HepG2 (cell line): ENCODE data around the gene CEBPE. TPM values are rescaled to one million over a fixed set of nuclear protein-coding genes. Genes with fewer than 3 reads are reported as not detected.

Experiments used
- ATAC-seq: fragments of 200-7000 bp; cut with Tn5 transposase; 3 replicates; pipeline ENCODE4 v1.9.1; 2020; ENCODE audit warnings: mild to moderate bottlenecking, moderate library complexity
- BruUV-seq: library from RNA; stranded (reverse); fragments of 400-500 nt; replicated peaks from 2 replicates; lab custom pipeline; 2021; lab: Mats Ljungman, UMichigan
- CTCF ChIA-PET: fragments of 300-600 bp; formaldehyde crosslinking; extraction: SDS; loops from one replicate; lab custom pipeline; 2021; ENCODE audit warnings: low total read pairs, inconsistent platforms, low intra/inter-chr PET ratio; lab: Yijun Ruan, JAX
- POLR2A ChIA-PET: fragments of 350-600 bp; sonication (Branson Sonifier 250); formaldehyde crosslinking; loops from one replicate; lab custom pipeline; 2020; ENCODE audit warnings: antibody characterized with exemption, inconsistent platforms; lab: Yijun Ruan, JAX
- DNase-seq: peaks from one replicate; pipeline ENCODE4 v3.0.0-alpha.2; 2015; ENCODE audit warnings: low spot score
- FAIRE-seq: peaks from 3 replicates; lab custom pipeline; 2011; peaks lifted over from hg19 to GRCh38; lab: Jason Lieb, UNC
- H2AFZ ChIP-seq: one replicate; pipeline ENCODE4 v1.6.1; 2011; ENCODE audit warnings: low read length, inconsistent platforms
- H3K27ac ChIP-seq: fragments of 300-600 bp; 3 replicates; pipeline ENCODE4 v1.8.0; 2011; ENCODE audit warnings: mixed run types, mild to moderate bottlenecking, mixed read lengths, low read length, inconsistent platforms; ENCODE audit not compliant: insufficient read depth; ENCODE audit errors: extremely low read length
- H3K27me3 ChIP-seq, 2 experiments: fragments of 200-600 bp in 1 of 2; 2 replicates in 1 of 2; 3 replicates in 1 of 2; pipeline versions ENCODE4 v1.6.0 to v1.8.0; 2011; ENCODE audit warnings: low read length in 2 of 2, mild to moderate bottlenecking in 2 of 2, moderate library complexity in 2 of 2, inconsistent platforms in 1 of 2; ENCODE audit not compliant: insufficient read depth in 2 of 2, control insufficient read depth in 1 of 2
- H3K36me3 ChIP-seq, 2 experiments: fragments of 200-600 bp in 1 of 2; replicated peaks in 1 of 2; 2 replicates in 1 of 2; 3 replicates in 1 of 2; pipeline versions ENCODE4 v1.5.1 to v1.8.0; 2011; ENCODE audit warnings: low read length in 2 of 2, inconsistent platforms in 1 of 2; ENCODE audit not compliant: insufficient read depth in 2 of 2, control insufficient read depth in 1 of 2
- H3K4me1 ChIP-seq: 2 replicates; pipeline ENCODE4 v1.5.1; 2012; ENCODE audit warnings: low read length, inconsistent platforms; ENCODE audit not compliant: insufficient read depth
- H3K4me2 ChIP-seq: 2 replicates; pipeline ENCODE4 v1.6.0; 2011; ENCODE audit warnings: low read depth, low read length, inconsistent platforms
- H3K4me3 ChIP-seq, 3 experiments: fragments of 200-600 bp in 1 of 3; sonication (generic), shearing (Covaris generic) in 1 of 3; replicated peaks in 1 of 3; 2 replicates each; pipeline ENCODE4 v1.5.1; 2011 to 2016; ENCODE audit warnings: low read length in 3 of 3, inconsistent platforms in 2 of 3, low read depth in 2 of 3, mild to moderate bottlenecking in 2 of 3, control low read depth in 1 of 3, mixed read lengths in 1 of 3; ENCODE audit not compliant: insufficient read depth in 1 of 3
- H3K79me2 ChIP-seq: one replicate; pipeline ENCODE4 v1.6.1; 2011; ENCODE audit warnings: low read length, inconsistent platforms; ENCODE audit not compliant: insufficient read depth
- H3K9ac ChIP-seq: 2 replicates; pipeline ENCODE4 v1.6.0; 2011; ENCODE audit warnings: mild to moderate bottlenecking, low read depth, low read length, inconsistent platforms; ENCODE audit not compliant: insufficient read depth
- H3K9me3 ChIP-seq: 2 replicates; pipeline ENCODE4 v1.5.1; 2012; ENCODE audit warnings: mild to moderate bottlenecking, low read length
- H4K20me1 ChIP-seq: 2 replicates; pipeline ENCODE4 v1.6.0; 2011; ENCODE audit warnings: inconsistent platforms, mild to moderate bottlenecking, low read length, moderate library complexity; ENCODE audit not compliant: insufficient read depth
- CCAR2 ChIP-seq: fragments of 200-400 bp; formaldehyde crosslinking; optimal IDR thresholded peaks from 2 replicates; pipeline ENCODE3; 2018; ENCODE audit warnings: low read depth, mild to moderate bottlenecking, low read length, moderate library complexity
- KLF6 ChIP-seq: IDR thresholded peaks from 2 replicates; pipeline ENCODE4 v1.8.0; 2016; ENCODE audit warnings: missing biosample characterization, missing genetic modification reagents
- MED8 ChIP-seq: sonication (generic); formaldehyde crosslinking; IDR thresholded peaks from 2 replicates; pipeline ENCODE4 v1.8.1; 2023; ENCODE audit warnings: mild to moderate bottlenecking, missing genetic modification reagents; ENCODE audit not compliant: insufficient replicate concordance
- NFYB ChIP-seq: sonication (generic); formaldehyde crosslinking; IDR thresholded peaks from 2 replicates; pipeline ENCODE4 v1.4.0; 2020; ENCODE audit warnings: missing genetic modification reagents
- NR1H2 ChIP-seq: sonication (generic); formaldehyde crosslinking; IDR thresholded peaks from 2 replicates; pipeline ENCODE4 v1.8.1; 2022; ENCODE audit warnings: low read depth, missing genetic modification reagents, borderline replicate concordance
- ZBTB42 ChIP-seq: sonication (generic); formaldehyde crosslinking; IDR thresholded peaks from 2 replicates; pipeline ENCODE4 v1.5.0; 2020; ENCODE audit warnings: mild to moderate bottlenecking, missing genetic modification reagents
- ZBTB7B ChIP-seq: sonication (generic); formaldehyde crosslinking; IDR thresholded peaks from 2 replicates; pipeline ENCODE4 v1.4.0; 2020; ENCODE audit warnings: missing genetic modification reagents
- ZNF556 ChIP-seq: sonication (generic); formaldehyde crosslinking; IDR thresholded peaks from 2 replicates; pipeline ENCODE4 v1.4.0; 2020; ENCODE audit warnings: mild to moderate bottlenecking, missing genetic modification reagents, borderline replicate concordance
- ZNF773 ChIP-seq: sonication (generic); formaldehyde crosslinking; IDR thresholded peaks from 2 replicates; pipeline ENCODE4 v1.4.0; 2020; ENCODE audit warnings: missing genetic modification reagents, borderline replicate concordance
- WGBS: methylation state at CpG from one replicate; pipeline ENCODE4 v1.1.6; 2017; ENCODE audit warnings: low lambda C conversion rate; 5-methylcytosine and 5-hydroxymethylcytosine counted together
- in situ Hi-C: cut with HindIII; loops from 2 replicates; pipeline ENCODE4 v1.10.0; 2017; ENCODE audit warnings: low pct_unique_long_range_greater_than_20kb; ENCODE audit not compliant: extremely low pct_ligation_motif_present
- intact Hi-C: fragments of 100-400 bp; cut with micrococcal nuclease; formaldehyde crosslinking; loops from one replicate; pipeline ENCODE4 v1.10.0; 2022; ENCODE audit not compliant: unreplicated experiment
- polyA plus RNA-seq, 8 experiments: library from polyadenylated mRNA; depleted of rRNA in 3 of 8; stranded (reverse) in 7 of 8; unstranded in 1 of 8; fragments of >200 nt; fragmentation: Illumina TruSeq in 4 of 8; extraction: Trizol in 4 of 8; gene quantifications; 2 replicates each; pipeline versions ENCODE4 v1.2.1 to v1.2.3, GENCODE V29; 2011 to 2016; ENCODE audit warnings: low read depth in 4 of 8, missing spikeins in 1 of 8, mixed read lengths in 1 of 8; ENCODE audit not compliant: insufficient read depth in 1 of 8
- total RNA-seq, 5 experiments: library from RNA; depleted of rRNA; stranded (reverse); fragments of >200 nt; fragmentation: Illumina TruSeq; extraction: Trizol; gene quantifications; 2 replicates each; pipeline ENCODE4 v1.2.3, GENCODE V29; 2016; ENCODE audit warnings: low read depth in 1 of 5
- TF ChIP-seq, protein P1 (sequence below): fragments of 450-650 bp; IDR thresholded peaks from 2 replicates; pipeline ENCODE4 v1.6.1; 2016
- TF ChIP-seq, protein P2 (sequence below): sonication (generic); formaldehyde crosslinking; conservative IDR thresholded peaks from 2 replicates; pipeline ENCODE4 v1.8.0; 2022; ENCODE audit warnings: missing genetic modification reagents

CEBPE gene
- total and polyA plus RNA-seq, 2 of the 13 experiments (the other 11 are each of a cell fraction or from before 2014, with no cell fraction given): 0.09 to 0.11 TPM

DNA sequence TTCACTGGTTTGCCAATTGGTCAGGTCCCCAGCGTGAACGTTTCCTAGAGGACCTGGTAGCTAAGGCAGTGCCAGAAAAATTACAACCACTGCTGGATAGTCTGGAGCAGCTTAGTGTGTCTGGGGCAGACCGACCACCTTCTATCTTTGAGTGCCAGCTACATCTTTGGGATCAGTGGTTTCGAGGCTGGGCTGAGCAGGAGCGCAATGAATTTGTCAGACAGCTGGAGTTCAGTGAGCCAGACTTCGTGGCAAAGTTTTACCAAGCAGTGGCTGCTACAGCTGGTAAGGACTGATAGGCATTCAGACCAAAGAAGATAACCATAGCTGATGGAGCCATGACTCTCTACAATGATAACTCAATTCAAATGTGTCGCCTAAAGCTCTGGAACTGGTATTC is 21.3 kb downstream of the CEBPE start:
- H3K79me2 ChIP-seq: peaks cover 49% of the 10 kb centered on the region
- TF ChIP-seq, protein P1, sequence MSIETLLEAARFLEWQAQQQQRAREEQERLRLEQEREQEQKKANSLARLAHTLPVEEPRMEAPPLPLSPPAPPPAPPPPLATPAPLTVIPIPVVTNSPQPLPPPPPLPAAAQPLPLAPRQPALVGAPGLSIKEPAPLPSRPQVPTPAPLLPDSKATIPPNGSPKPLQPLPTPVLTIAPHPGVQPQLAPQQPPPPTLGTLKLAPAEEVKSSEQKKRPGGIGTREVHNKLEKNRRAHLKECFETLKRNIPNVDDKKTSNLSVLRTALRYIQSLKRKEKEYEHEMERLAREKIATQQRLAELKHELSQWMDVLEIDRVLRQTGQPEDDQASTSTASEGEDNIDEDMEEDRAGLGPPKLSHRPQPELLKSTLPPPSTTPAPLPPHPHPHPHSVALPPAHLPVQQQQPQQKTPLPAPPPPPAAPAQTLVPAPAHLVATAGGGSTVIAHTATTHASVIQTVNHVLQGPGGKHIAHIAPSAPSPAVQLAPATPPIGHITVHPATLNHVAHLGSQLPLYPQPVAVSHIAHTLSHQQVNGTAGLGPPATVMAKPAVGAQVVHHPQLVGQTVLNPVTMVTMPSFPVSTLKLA: no peak
- 0 out of 2 replicates have a peak, but pooled peaks have one; percentile 21 for TF ChIP-seq NR1H2 (CRISPR knock-in tag)
- ChIA-PET CTCF (no interaction called here), POLR2A (interaction anchor here (0.8 to 1.5 kb wide), 5 partner anchors 16 to 91 kb away, joined by 3 to 4 read pairs (median 3); no protein-coding TSS in a partner anchor)
- BruUV-seq: no TSS peak
- no peak for DNase-seq
- H3K9me3 ChIP-seq: no peaks in the 10 kb centered on the region
- in situ Hi-C loops: no loop called here
- intact Hi-C loops: loop anchor here (10.0 kb wide), 1 partner anchor 1017 kb away; the partner anchor contains the start of genes DCAF11 and NRL
- no peak overlapping the region for H3K4me3 ChIP-seq
- FAIRE-seq: no peak
- no peak overlapping the region for H3K9ac ChIP-seq
- no peak overlapping the region for H3K27ac ChIP-seq
- WGBS: 93% methylated on average over 7 of the region's 7 CpGs
- peak overlapping the region; percentile 7; the same call in 1 of the 2 replicates for H3K4me2 ChIP-seq
- H3K4me1 ChIP-seq: peaks cover 28% of the 10 kb centered on the region
- H4K20me1 ChIP-seq: peaks cover 18% of the 10 kb centered on the region
- H3K27me3 ChIP-seq: peaks cover 6 to 18% of the 10 kb centered on the region in 2 experiments; a peak in 3 of 5 replicates
- peaks cover 14 to 32% of the 10 kb centered on the region in 2 experiments for H3K36me3 ChIP-seq
- ATAC-seq: no peak
- no peak overlapping the region for H2AFZ ChIP-seq

DNA sequence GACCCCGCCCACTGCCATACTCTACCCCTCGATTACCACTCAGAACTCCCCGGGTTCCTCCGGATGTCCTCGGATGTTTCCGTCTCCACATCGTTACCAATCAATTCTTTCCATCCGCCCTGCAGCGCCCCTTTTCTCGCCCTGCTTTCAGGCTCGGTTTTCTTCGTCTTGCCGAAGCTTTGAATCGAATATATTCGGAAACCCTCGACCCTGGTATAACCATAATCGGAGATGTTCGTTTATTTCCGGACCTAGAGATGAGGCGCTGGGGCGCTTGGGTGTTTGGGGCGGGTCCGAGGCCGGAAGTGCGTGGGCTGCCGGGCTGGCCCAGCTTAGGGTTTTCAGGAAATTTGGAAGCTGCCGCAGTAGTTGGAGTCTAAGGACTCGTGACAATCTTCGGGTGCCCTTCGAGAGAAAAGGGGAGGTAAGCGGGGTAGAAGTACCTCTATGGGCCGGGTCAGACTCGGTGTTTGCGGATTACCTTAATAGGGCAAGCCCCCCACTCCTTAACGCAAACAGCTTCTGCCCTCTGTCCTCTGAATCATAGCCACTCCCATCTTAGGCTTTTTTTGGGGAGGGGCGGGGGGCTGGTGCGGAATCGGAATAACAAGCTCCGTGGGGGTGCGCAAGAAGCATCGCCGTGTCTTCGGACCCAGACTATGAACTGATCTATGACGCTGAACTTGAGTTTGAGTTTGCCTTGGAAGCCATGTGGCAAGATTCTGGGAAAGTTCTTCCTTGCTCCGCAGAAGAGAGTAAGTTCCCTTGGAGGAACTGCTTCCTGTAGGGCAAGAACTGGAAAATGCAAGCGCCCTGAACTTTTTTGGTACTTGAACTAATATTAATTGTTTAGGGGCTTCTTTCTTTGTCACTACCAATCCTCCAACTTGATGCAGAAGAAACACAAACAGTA is 23.6 kb downstream of the CEBPE start, which contains the start of gene C14orf119:
Gene C14orf119, plus strand, starts transcription at position 310 of the 913 bp plus-strand sequence. CDS start 2,154 bp downstream, outside the sequence.
- peak; percentile 92 for ATAC-seq
- CTCF ChIA-PET: interaction anchor here (1.9 to 3.0 kb wide), 3 partner anchors 18 to 27 kb away, joined by 7 to 20 read pairs (median 7); no protein-coding TSS in a partner anchor
- TSS peak; percentile 81 for BruUV-seq
- H3K4me1 ChIP-seq: peaks cover 37% of the 10 kb centered on the region
- peaks cover 26% of the 10 kb centered on the region for H4K20me1 ChIP-seq
- no peaks in the 10 kb centered on the region; a peak in 1 of 5 replicates for H3K27me3 ChIP-seq
- peak within 1 kb of the TSS; percentile 96 for H3K9ac ChIP-seq
- peak within 1 kb of the TSS; percentile 71 to 96 (median 95) for H3K4me3 ChIP-seq
- FAIRE-seq: peak; percentile 97
- peak within 1 kb of the TSS; percentile 83 for H3K4me2 ChIP-seq
- H3K27ac ChIP-seq: peak within 1 kb of the TSS; percentile 89
- H3K9me3 ChIP-seq: no peaks in the 10 kb centered on the region
- H3K79me2 ChIP-seq: peaks cover 69% of the 10 kb centered on the region
- WGBS: under 1% methylated on average over 46 of the region's 46 CpGs
- peak within 1 kb of the TSS; percentile 54 for H2AFZ ChIP-seq
- intact Hi-C loops: loop anchor here (1.0 to 10.0 kb wide), 3 partner anchors 61 to 1019 kb away; partner anchors contain the start of genes DCAF11, HOMEZ, NRL and PSMB5
- POLR2A ChIA-PET: interaction anchor here (0.6 to 3.6 kb wide), 110 partner anchors 10 to 1941 kb away, joined by 3 to 146 read pairs (median 5); partner anchors contain the start of genes AJUBA, BCL2L2, CARMIL3 and CBLN3
- in situ Hi-C loops: no loop called here
- DNase-seq: peak; percentile 100
- H3K36me3 ChIP-seq: peaks cover 25 to 53% of the 10 kb centered on the region in 2 experiments
- peak; percentile 80 for TF ChIP-seq NFYB (CRISPR knock-in tag)
- TF ChIP-seq, protein P2, sequence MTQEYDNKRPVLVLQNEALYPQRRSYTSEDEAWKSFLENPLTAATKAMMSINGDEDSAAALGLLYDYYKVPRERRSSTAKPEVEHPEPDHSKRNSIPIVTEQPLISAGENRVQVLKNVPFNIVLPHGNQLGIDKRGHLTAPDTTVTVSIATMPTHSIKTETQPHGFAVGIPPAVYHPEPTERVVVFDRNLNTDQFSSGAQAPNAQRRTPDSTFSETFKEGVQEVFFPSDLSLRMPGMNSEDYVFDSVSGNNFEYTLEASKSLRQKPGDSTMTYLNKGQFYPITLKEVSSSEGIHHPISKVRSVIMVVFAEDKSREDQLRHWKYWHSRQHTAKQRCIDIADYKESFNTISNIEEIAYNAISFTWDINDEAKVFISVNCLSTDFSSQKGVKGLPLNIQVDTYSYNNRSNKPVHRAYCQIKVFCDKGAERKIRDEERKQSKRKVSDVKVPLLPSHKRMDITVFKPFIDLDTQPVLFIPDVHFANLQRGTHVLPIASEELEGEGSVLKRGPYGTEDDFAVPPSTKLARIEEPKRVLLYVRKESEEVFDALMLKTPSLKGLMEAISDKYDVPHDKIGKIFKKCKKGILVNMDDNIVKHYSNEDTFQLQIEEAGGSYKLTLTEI (CRISPR knock-in tag): no peak
- TF ChIP-seq KLF6 (CRISPR knock-in tag): peak; percentile 70
- no peak for TF ChIP-seq MED8 (CRISPR knock-in tag)
- TF ChIP-seq ZBTB42: no peak
- TF ChIP-seq ZNF773 (CRISPR knock-in tag): peak; percentile 93; the same call in 1 of the 2 replicates
- peak; percentile 24; the same call in 1 of the 2 replicates for TF ChIP-seq ZNF556 (CRISPR knock-in tag)
- peak; percentile 56; the same call in 1 of the 2 replicates for TF ChIP-seq ZBTB7B (CRISPR knock-in tag)
- peak; percentile 84 for TF ChIP-seq CCAR2
